HepG2 (cell line): ENCODE data around the gene HNRNPUL1. TPM values are rescaled to one million over a fixed set of nuclear protein-coding genes. Genes with fewer than 3 reads are reported as not detected.

Experiments
- ATAC-seq: fragments of 200-7000 bp; cut with Tn5 transposase; 3 replicates; pipeline ENCODE4 v1.9.1; 2020; ENCODE audit warnings: mild to moderate bottlenecking, moderate library complexity
- BruUV-seq: library from RNA; stranded (reverse); fragments of 400-500 nt; replicated peaks from 2 replicates; lab custom pipeline; 2021; lab: Mats Ljungman, UMichigan
- CTCF ChIA-PET: fragments of 300-600 bp; formaldehyde crosslinking; extraction: SDS; loops from one replicate; lab custom pipeline; 2021; ENCODE audit warnings: low total read pairs, inconsistent platforms, low intra/inter-chr PET ratio; lab: Yijun Ruan, JAX
- POLR2A ChIA-PET: fragments of 350-600 bp; sonication (Branson Sonifier 250); formaldehyde crosslinking; loops from one replicate; lab custom pipeline; 2020; ENCODE audit warnings: antibody characterized with exemption, inconsistent platforms; lab: Yijun Ruan, JAX
- DNase-seq: peaks from one replicate; pipeline ENCODE4 v3.0.0-alpha.2; 2015; ENCODE audit warnings: low spot score
- FAIRE-seq: peaks from 3 replicates; lab custom pipeline; 2011; peaks lifted over from hg19 to GRCh38; lab: Jason Lieb, UNC
- H2AFZ ChIP-seq: one replicate; pipeline ENCODE4 v1.6.1; 2011; ENCODE audit warnings: low read length, inconsistent platforms
- H3K27ac ChIP-seq: fragments of 300-600 bp; 3 replicates; pipeline ENCODE4 v1.8.0; 2011; ENCODE audit warnings: mixed run types, mild to moderate bottlenecking, mixed read lengths, low read length, inconsistent platforms; ENCODE audit not compliant: insufficient read depth; ENCODE audit errors: extremely low read length
- H3K27me3 ChIP-seq, 2 experiments: fragments of 200-600 bp in 1 of 2; 2 replicates in 1 of 2; 3 replicates in 1 of 2; pipeline versions ENCODE4 v1.6.0 to v1.8.0; 2011; ENCODE audit warnings: low read length in 2 of 2, mild to moderate bottlenecking in 2 of 2, moderate library complexity in 2 of 2, inconsistent platforms in 1 of 2; ENCODE audit not compliant: insufficient read depth in 2 of 2, control insufficient read depth in 1 of 2
- H3K36me3 ChIP-seq, 2 experiments: fragments of 200-600 bp in 1 of 2; replicated peaks in 1 of 2; 2 replicates in 1 of 2; 3 replicates in 1 of 2; pipeline versions ENCODE4 v1.5.1 to v1.8.0; 2011; ENCODE audit warnings: low read length in 2 of 2, inconsistent platforms in 1 of 2; ENCODE audit not compliant: insufficient read depth in 2 of 2, control insufficient read depth in 1 of 2
- H3K4me1 ChIP-seq: 2 replicates; pipeline ENCODE4 v1.5.1; 2012; ENCODE audit warnings: low read length, inconsistent platforms; ENCODE audit not compliant: insufficient read depth
- H3K4me2 ChIP-seq: 2 replicates; pipeline ENCODE4 v1.6.0; 2011; ENCODE audit warnings: low read depth, low read length, inconsistent platforms
- H3K4me3 ChIP-seq, 3 experiments: fragments of 200-600 bp in 1 of 3; sonication (generic), shearing (Covaris generic) in 1 of 3; replicated peaks in 1 of 3; 2 replicates each; pipeline ENCODE4 v1.5.1; 2011 to 2016; ENCODE audit warnings: low read length in 3 of 3, inconsistent platforms in 2 of 3, low read depth in 2 of 3, mild to moderate bottlenecking in 2 of 3, control low read depth in 1 of 3, mixed read lengths in 1 of 3; ENCODE audit not compliant: insufficient read depth in 1 of 3
- H3K79me2 ChIP-seq: one replicate; pipeline ENCODE4 v1.6.1; 2011; ENCODE audit warnings: low read length, inconsistent platforms; ENCODE audit not compliant: insufficient read depth
- H3K9ac ChIP-seq: 2 replicates; pipeline ENCODE4 v1.6.0; 2011; ENCODE audit warnings: mild to moderate bottlenecking, low read depth, low read length, inconsistent platforms; ENCODE audit not compliant: insufficient read depth
- H3K9me3 ChIP-seq: 2 replicates; pipeline ENCODE4 v1.5.1; 2012; ENCODE audit warnings: mild to moderate bottlenecking, low read length
- H4K20me1 ChIP-seq: 2 replicates; pipeline ENCODE4 v1.6.0; 2011; ENCODE audit warnings: inconsistent platforms, mild to moderate bottlenecking, low read length, moderate library complexity; ENCODE audit not compliant: insufficient read depth
- GATAD2A ChIP-seq: IDR thresholded peaks from 2 replicates; pipeline ENCODE4 v1.6.1; 2016
- HNRNPL ChIP-seq: fragments of 200-400 bp; formaldehyde crosslinking; IDR thresholded peaks from 2 replicates; pipeline ENCODE4 v1.6.1; 2017; ENCODE audit warnings: mild to moderate bottlenecking, low read depth, low read length
- ZBTB7B ChIP-seq: sonication (generic); formaldehyde crosslinking; IDR thresholded peaks from 2 replicates; pipeline ENCODE4 v1.4.0; 2020; ENCODE audit warnings: missing genetic modification reagents
- ZNF263 ChIP-seq: sonication (generic); formaldehyde crosslinking; IDR thresholded peaks from 2 replicates; pipeline ENCODE4 v1.4.0; 2020; ENCODE audit warnings: missing genetic modification reagents
- ZNF724P ChIP-seq: sonication (generic); formaldehyde crosslinking; IDR thresholded peaks from 2 replicates; pipeline ENCODE4 v1.8.0; 2022; ENCODE audit warnings: missing genetic modification reagents, borderline replicate concordance
- WGBS: methylation state at CpG from one replicate; pipeline ENCODE4 v1.1.6; 2017; ENCODE audit warnings: low lambda C conversion rate; 5-methylcytosine and 5-hydroxymethylcytosine counted together
- in situ Hi-C: cut with HindIII; loops from 2 replicates; pipeline ENCODE4 v1.10.0; 2017; ENCODE audit warnings: low pct_unique_long_range_greater_than_20kb; ENCODE audit not compliant: extremely low pct_ligation_motif_present
- intact Hi-C: fragments of 100-400 bp; cut with micrococcal nuclease; formaldehyde crosslinking; loops from one replicate; pipeline ENCODE4 v1.10.0; 2022; ENCODE audit not compliant: unreplicated experiment
- polyA plus RNA-seq, 8 experiments: library from polyadenylated mRNA; depleted of rRNA in 3 of 8; stranded (reverse) in 7 of 8; unstranded in 1 of 8; fragments of >200 nt; fragmentation: Illumina TruSeq in 4 of 8; extraction: Trizol in 4 of 8; gene quantifications; 2 replicates each; pipeline versions ENCODE4 v1.2.1 to v1.2.3, GENCODE V29; 2011 to 2016; ENCODE audit warnings: low read depth in 4 of 8, missing spikeins in 1 of 8, mixed read lengths in 1 of 8; ENCODE audit not compliant: insufficient read depth in 1 of 8
- total RNA-seq, 5 experiments: library from RNA; depleted of rRNA; stranded (reverse); fragments of >200 nt; fragmentation: Illumina TruSeq; extraction: Trizol; gene quantifications; 2 replicates each; pipeline ENCODE4 v1.2.3, GENCODE V29; 2016; ENCODE audit warnings: low read depth in 1 of 5

HNRNPUL1 gene
- total and polyA plus RNA-seq, 2 of the 13 experiments (the other 11 are each of a cell fraction or from before 2014, with no cell fraction given), result 30.9 to 81.7 TPM

DNA sequence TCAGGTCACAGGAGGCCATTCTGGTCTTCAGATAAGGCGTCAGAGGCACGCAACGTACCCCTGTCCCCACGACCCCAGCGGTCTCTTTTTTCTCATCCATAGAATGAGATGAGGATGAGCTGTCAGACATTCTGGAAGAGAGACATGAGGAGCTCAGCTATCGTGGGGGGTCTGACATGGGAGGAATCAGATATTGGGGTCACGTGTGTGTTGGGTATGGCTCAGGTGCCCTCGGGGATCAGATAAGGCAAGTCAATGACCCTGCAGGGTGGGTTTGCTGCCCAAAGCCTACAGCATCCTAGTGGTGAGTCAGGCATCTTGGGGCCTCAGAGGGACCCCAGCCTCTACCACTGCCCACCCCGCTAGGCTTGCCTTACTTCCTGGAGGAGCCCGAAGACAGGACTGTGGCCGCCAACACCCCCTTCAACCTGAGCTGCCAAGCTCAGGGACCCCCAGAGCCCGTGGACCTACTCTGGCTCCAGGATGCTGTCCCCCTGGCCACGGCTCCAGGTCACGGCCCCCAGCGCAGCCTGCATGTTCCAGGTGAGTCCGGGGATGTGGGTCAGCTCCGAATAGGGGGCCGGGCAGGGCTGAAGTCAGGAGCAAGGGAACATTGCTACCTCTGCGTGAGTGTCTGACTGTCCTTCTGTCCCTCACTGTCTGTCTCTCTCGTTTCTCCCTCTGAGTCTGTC lies 42.5 kb upstream of the HNRNPUL1 start:
- intact Hi-C loops, result no loop called here
- H4K20me1 ChIP-seq, result no peaks in the 10 kb centered on the region
- H3K79me2 ChIP-seq, result no peaks in the 10 kb centered on the region
- H3K27ac ChIP-seq, result no peak overlapping the region
- H2AFZ ChIP-seq, result no peak overlapping the region
- DNase-seq (no peak), FAIRE-seq (no peak), ATAC-seq (no peak)
- WGBS, result 85% methylated on average over 12 of the region's 20 CpGs
- BruUV-seq, result no TSS peak
- POLR2A ChIA-PET, result interaction anchor here (1.2 to 3.0 kb wide), 2 partner anchors 42 to 218 kb away, joined by 3 to 10 read pairs; partner anchors contain the start of gene HNRNPUL1
- no peak overlapping the region for H3K9ac ChIP-seq
- H3K4me2 ChIP-seq, result no peak overlapping the region
- TF ChIP-seq ZNF724P (no peak), ZBTB7B (CRISPR knock-in tag) (no peak), GATAD2A (CRISPR knock-in tag) (no peak)
- no peaks in the 10 kb centered on the region for H3K36me3 ChIP-seq
- H3K4me3 ChIP-seq, result no peak overlapping the region
- in situ Hi-C loops, result no loop called here
- H3K9me3 ChIP-seq, result no peaks in the 10 kb centered on the region
- peaks cover 75% of the 10 kb centered on the region for H3K4me1 ChIP-seq
- H3K27me3 ChIP-seq, result peaks cover 0 to 4% of the 10 kb centered on the region in 2 experiments; a peak in 1 of 5 replicates
- CTCF ChIA-PET, result no interaction called here

DNA sequence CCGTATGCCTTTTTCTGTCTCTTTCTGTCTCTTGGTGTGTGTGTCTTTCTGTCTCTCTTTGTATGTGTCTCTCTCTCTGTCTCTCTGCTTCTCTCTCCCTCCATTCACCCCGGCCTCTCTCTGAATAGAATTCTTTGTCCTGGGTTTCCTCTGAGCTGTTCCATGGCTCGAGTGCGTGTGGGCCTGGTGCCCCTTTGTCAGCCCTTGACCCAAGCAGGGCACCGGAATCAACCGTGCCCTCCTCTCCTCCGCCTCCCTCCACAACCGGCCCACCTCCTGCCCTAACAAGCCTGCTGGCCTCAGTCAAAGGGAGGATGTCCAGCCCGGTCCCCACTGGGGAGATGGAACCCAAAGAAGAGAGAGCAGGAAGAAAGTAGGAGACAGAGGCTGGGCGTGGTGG lies 41.9 kb upstream of the HNRNPUL1 start:
- CTCF ChIA-PET, result no interaction called here
- H3K79me2 ChIP-seq, result no peaks in the 10 kb centered on the region
- TF ChIP-seq HNRNPL (peak; percentile 79), ZNF263 (no peak)
- TF ChIP-seq, all 625 proteins: peak for 1
- POLR2A ChIA-PET, result interaction anchor here (3.0 kb wide), 1 partner anchor 41 kb away, joined by 10 read pairs; the partner anchor contains the start of gene HNRNPUL1
- WGBS, result 51% methylated on average over 10 of the region's 10 CpGs
- Histone ChIP-seq H3K36me3 (no peaks in the 10 kb centered on the region), H2AFZ (no peak overlapping the region), H3K9me3 (no peaks in the 10 kb centered on the region), H3K4me2 (no peak overlapping the region), H3K4me1 (peaks cover 80% of the 10 kb centered on the region), H3K27ac (no peak overlapping the region), H3K9ac (no peak overlapping the region), H3K4me3 (no peak overlapping the region), H3K27me3 (peaks cover 0 to 4% of the 10 kb centered on the region in 2 experiments; a peak in 1 of 5 replicates), H4K20me1 (no peaks in the 10 kb centered on the region)
- BruUV-seq, result no TSS peak
- intact Hi-C loops (no loop called here), in situ Hi-C loops (no loop called here)
- no peak for ATAC-seq
- no peak for FAIRE-seq
- no peak for DNase-seq
